ENCODE data around the gene CD22.
"Not testable (repeated sequence)": the region's sequence is repeated elsewhere in the genome, so short reads cannot be mapped to it uniquely, and the experiment has no call there.

Gene CD22

DNA sequence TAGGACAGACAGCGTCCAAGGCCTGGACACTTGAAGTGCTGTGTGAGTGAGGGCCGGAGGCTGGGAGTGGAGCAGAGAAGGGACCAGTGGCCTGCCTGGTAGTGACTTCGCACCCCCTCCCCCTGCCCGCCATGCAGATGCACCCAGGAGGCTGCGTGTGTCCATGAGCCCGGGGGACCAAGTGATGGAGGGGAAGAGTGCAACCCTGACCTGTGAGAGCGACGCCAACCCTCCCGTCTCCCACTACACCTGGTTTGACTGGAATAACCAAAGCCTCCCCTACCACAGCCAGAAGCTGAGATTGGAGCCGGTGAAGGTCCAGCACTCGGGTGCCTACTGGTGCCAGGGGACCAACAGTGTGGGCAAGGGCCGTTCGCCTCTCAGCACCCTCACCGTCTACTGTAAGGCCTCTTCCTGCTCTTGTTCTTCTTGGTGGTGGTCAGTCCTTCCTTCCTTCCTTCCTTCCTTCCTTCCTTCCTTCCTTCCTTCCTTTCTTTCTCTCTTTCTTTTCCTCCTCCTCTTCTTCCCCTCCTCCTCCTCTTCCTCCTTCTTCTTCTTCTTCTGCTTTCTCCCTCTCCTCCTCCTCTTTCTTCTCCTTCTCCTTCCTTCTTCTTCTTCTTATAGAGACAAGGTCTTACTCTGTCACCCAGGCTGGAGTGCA lies 12.7 kb downstream of the CD22 start:
- no peak for DNase-seq (ENCODE audit: low read depth in 2 of 2)

DNA sequence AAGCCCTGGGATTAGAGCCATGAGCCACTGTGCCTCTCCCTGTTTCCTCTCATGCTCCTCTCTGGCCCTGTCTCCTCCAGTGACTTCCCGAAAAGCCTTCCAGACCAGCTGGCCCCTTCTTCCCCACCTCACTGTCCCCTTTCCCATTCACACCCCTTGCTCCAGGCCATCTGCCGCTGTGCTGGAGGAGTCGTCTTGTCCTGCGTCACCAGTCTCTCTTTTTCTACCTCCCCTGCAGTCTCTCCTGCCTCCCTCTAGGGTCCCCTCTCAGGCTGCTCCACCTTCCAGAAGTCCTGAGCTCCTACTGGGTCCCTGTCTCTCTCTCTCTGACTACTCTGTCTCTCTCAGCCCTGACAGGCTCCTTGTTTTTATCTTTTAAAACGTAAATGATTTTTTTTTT lies 13.4 kb downstream of the CD22 start:
- DNase-seq (ENCODE audit: low read depth in 2 of 2): no peak

DNA sequence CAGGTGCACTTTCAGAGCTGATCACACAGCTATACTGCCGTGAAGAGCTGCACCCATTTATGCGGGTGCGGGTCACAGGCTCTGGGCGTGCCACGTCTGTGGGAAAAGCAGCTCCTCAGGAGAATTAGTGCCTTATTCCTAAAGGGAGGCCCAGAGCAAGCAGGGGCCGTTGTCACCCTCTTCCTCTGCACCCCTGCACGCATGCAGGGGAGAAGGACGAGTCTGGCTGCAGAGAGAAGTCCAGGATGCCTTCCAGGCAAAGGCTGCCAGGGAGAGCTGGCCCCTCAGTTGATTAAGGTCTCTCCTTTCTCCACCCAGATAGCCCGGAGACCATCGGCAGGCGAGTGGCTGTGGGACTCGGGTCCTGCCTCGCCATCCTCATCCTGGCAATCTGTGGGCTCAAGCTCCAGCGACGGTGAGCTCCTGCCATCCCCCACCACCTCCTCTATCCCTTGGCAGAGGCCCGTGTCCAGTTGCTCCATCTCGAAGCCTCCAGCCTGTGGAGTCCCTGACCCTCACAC lies 15.6 kb downstream of the CD22 start:
- no peak for DNase-seq (ENCODE audit: low read depth in 2 of 2)

GRCh38 chr19:35345671-35346111 lies 16.7 kb downstream of the CD22 start:
- no peak for DNase-seq (ENCODE audit: low read depth in 2 of 2)

DNA sequence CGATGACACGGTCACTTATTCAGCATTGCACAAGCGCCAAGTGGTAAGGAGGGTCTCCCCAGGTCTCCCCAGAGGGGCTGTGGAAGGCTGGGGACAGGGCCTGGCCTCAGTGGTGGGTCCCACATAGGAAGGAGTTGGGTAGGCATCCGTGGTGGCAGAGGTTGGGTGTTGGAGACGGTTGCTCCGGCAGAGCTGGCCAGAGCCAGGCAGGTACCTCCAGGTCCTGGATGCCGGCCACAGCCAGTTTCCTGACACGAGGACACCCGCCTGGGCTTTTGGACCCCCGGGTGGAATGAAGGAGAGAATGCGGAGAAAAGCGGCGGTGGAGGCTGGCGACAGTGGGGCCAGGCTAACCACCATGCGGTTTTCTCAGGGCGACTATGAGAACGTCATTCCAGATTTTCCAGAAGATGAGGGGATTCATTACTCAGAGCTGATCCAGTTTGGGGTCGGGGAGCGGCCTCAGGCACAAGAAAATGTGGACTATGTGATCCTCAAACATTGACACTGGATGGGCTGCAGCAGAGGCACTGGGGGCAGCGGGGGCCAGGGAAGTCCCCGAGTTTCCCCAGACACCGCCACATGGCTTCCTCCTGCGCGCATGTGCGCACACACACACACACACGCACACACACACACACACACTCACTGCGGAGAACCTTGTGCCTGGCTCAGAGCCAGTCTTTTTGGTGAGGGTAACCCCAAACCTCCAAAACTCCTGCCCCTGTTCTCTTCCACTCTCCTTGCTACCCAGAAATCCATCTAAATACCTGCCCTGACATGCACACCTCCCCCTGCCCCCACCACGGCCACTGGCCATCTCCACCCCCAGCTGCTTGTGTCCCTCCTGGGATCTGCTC lies 17.4 kb downstream of the CD22 start:
- peak; percentile 43 to 61 for DNase-seq (ENCODE audit: low read depth in 2 of 2)

GRCh38 chr19:35347171-35347929 lies 18.4 kb downstream of the CD22 start, which contains the start of gene FFAR1:
Gene FFAR1 (plus strand): TSS chr19:35347902. CDS start chr19:35351552, 3,650 bp downstream.
- peak; percentile 27 to 40 for DNase-seq (ENCODE audit: low read depth in 2 of 2)

DNA sequence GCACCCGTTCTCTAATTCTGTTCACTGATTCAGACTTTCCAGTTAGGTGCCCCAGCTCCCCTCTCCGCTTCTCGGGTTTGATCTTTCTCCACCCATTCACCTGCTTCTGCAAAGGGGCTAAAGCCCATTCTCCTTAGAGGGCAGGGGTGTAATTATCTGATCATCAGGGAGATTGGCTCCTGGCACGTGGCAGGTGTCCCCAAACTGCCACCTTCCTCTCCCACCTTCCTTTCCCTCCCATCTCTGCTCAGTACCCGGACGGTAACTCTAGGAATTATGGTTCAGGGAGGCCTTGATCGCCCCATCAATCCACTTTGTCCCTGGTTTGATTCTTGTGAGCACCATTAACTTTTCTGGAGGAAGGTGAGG lies 18.9 kb downstream of the CD22 start:
- no peak for DNase-seq (ENCODE audit: low read depth in 2 of 2)

GRCh38 chr19:35348911-35349611 lies 20.1 kb downstream of the CD22 start:
- no peak for DNase-seq (ENCODE audit: low read depth in 2 of 2)

DNA sequence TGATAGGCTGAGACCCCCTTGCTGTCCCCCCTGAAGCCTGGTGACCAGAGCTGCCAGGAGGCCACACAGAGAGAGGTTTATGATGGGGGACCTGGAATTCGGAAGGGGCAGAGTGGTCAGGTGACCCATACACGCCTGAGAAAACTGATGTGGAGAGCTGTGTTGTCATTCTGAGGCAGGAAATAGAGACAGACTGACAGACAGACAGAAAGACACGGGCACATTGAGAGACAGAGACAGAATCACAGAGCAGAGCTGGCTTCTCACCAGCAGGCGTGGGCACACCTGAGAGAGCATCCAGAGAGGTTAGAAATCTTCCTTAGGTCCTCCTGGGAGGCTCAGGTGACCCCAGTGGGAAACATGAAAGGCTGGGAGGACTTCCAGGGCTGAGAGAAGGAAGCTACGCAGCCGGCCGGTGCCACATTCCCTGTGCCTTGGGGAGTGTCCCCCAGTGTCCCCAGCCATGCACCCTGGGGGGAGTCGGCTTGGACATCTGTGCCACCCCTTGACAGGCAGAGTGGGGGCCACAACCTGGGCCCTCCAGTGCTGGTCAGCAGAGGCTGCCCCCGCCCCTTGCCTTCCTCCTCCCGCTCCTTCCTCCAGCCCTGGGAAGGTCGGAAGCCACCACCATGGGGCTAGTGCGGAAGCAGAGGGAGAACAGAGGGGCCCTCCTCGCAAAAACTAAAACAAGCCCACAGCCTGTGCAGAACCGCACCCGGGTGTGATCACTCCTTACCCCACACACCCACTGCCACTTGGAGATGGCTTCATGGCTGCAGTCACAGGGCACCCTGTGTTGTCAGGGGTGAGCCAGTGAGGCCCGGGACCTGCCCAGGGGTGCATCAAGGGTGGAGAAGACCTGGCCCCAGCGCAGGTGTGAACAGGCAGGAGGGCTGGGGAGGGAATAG lies 20.9 kb downstream of the CD22 start:
- DNase-seq (ENCODE audit: low read depth in 2 of 2): no peak

DNA sequence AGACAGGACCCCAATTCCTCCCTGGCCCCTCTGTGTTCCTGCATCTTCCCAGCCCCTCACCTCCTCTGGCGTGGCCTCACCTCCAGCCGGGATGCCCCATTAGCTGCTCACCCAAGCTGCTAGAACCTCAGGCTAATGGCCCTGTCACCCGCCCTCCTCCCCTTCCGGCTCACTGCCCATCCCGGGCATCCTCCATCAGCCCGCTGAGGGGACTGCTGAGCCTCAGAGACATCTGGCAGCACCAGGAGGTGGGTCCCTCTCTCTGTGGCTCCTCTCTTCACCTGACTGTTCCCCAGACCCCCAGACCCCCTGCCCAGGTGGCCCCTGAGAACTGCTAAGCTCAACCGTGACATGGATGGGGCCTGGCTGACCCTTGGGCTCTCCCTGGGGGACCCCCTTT lies 21.6 kb downstream of the CD22 start:
- no peak for DNase-seq (ENCODE audit: low read depth in 2 of 2)

DNA sequence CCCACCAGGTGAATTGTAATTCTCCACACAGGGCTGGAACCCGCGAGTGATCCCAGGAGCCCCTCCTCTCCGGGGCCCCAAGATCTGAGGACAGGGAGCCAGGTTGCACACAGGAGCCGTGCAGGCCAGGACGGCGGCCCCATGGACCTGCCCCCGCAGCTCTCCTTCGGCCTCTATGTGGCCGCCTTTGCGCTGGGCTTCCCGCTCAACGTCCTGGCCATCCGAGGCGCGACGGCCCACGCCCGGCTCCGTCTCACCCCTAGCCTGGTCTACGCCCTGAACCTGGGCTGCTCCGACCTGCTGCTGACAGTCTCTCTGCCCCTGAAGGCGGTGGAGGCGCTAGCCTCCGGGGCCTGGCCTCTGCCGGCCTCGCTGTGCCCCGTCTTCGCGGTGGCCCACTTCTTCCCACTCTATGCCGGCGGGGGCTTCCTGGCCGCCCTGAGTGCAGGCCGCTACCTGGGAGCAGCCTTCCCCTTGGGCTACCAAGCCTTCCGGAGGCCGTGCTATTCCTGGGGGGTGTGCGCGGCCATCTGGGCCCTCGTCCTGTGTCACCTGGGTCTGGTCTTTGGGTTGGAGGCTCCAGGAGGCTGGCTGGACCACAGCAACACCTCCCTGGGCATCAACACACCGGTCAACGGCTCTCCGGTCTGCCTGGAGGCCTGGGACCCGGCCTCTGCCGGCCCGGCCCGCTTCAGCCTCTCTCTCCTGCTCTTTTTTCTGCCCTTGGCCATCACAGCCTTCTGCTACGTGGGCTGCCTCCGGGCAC lies 22.6 kb downstream of the CD22 start:
- DNase-seq (ENCODE audit: low read depth in 2 of 2): no peak

DNA sequence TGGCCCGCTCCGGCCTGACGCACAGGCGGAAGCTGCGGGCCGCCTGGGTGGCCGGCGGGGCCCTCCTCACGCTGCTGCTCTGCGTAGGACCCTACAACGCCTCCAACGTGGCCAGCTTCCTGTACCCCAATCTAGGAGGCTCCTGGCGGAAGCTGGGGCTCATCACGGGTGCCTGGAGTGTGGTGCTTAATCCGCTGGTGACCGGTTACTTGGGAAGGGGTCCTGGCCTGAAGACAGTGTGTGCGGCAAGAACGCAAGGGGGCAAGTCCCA lies 23.1 kb downstream of the CD22 start:
- no peak for DNase-seq (ENCODE audit: low read depth in 2 of 2)

DNA sequence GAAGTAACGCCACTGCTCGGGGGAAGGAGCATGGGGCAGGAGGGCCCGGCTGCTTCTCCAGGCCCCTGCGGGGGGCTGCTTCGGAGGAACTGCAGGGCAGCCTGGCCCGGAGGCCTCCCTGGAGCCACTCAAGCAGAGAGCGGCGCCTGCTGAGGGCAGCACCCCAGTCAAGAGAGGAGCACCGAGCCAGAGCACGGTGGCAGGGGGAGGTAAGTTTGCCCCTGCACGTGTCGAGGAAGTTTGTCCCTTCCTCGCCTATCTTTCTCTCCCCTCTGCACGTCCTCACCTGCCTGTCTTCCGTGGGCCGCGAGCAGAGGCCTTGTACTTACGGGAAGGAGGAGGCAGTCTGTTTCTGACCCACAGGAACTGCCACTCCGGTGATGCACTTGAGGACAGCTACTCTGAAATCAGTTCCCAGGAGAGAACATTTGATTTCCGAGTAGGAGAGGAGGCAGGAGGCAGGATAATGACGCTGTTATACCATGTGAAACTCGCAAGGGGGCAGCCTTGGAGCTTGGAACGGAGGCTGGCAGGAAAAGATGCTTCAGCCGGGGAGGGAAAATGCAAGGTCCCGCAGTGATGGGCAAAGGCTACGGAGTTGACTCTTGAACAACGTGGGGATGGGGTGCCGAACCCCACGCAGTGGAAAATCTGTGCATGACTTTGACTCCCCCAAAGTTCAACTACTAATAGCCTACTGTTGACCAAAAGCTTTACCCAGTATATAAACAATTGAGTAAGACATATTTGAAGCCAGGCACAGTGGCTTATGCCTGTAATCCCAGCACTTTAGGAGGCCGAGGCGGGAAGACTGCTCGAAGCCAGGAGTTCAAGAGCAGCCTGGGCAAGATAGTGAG lies 23.7 kb downstream of the CD22 start:
- peak; percentile 60 to 65 for DNase-seq (ENCODE audit: low read depth in 2 of 2)

DNA sequence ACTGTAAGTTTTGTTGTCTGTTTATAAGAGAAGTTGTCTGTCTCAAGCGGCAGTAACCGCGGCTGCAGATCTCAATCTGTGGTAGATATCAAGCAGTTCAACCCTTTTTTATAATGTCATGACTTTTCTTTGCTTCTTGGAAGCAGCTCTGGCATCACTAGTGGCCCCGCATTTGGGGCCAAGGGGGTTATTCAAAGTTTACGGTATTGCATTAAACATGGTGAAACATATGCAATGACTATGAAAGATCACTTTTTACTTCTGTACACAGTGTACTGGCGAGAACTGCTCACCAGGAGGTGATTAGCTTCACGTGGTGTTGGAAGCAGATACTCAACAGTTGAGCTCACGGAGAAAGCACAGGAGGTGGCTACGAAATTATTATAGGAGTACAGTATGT lies 24.6 kb downstream of the CD22 start:
- DNase-seq (ENCODE audit: low read depth in 2 of 2): no peak

GRCh38 chr19:35354898-35355297 lies 25.9 kb downstream of the CD22 start:
- DNase-seq (ENCODE audit: low read depth in 2 of 2): no peak

DNA sequence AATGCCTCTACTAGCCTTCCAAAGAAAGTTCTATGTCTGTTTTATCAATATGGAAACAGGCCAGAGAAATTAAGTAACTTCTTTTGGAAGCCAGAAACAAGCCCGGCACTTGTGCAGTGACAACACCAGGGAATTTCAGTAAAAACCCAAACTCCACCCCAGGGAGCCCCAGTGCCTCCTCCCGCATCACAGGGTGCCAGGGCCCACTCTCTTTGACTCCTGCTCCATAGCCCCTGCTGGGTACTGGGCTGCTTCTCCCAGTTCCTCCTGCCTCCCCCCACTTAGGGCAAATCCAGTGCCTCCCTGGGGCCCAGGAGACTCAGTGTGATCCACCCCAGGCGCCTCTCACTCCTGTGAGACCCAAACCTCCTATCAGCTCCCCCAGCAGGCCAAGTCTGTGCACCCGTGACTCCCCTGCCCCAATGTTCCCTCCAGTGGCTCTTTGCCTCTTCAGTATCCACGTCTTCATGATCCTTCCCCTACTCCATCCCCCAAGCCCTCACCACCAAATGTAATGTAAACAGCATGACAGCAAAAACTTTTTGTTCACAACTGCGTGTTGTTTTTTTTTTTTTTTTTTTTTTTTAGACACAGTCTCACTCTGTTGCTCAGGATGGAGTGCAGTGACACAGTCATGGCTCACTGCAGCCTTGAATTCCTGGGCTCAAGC lies 26.9 kb downstream of the CD22 start:
- DNase-seq (ENCODE audit: low read depth in 2 of 2): no peak

GRCh38 chr19:35357867-35358573 lies 29.0 kb downstream of the CD22 start, which contains the start of gene FFAR3:
Gene FFAR3 (plus strand): TSS chr19:35358460. CDS start chr19:35358891, 431 bp downstream.
- no peak for DNase-seq (ENCODE audit: low read depth in 2 of 2)

DNA sequence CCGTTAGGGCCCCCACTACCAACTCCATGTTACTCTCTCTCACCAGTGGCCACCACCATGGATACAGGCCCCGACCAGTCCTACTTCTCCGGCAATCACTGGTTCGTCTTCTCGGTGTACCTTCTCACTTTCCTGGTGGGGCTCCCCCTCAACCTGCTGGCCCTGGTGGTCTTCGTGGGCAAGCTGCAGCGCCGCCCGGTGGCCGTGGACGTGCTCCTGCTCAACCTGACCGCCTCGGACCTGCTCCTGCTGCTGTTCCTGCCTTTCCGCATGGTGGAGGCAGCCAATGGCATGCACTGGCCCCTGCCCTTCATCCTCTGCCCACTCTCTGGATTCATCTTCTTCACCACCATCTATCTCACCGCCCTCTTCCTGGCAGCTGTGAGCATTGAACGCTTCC lies 29.8 kb downstream of the CD22 start:
- DNase-seq (ENCODE audit: low read depth in 2 of 2): not testable (repeated sequence)
